BJ (cell line): ENCODE results near the gene C1orf198. TPM values are rescaled to one million over a fixed set of nuclear protein-coding genes. Genes with fewer than 3 reads are reported as not detected.

Experiments used
- CTCF ChIA-PET: fragments of 350-600 bp; formaldehyde crosslinking; extraction: SDS; loops from one replicate; lab custom pipeline; 2021; ENCODE audit warnings: antibody characterized with exemption, inconsistent platforms; lab: Yijun Ruan, JAX
- POLR2A ChIA-PET: fragments of 300-600 bp; sonication (Branson Sonifier 250); formaldehyde crosslinking; extraction: SDS; loops from one replicate; lab custom pipeline; 2021; ENCODE audit warnings: antibody characterized with exemption; lab: Charles Lee
- DNase-seq: peaks from one replicate; pipeline ENCODE4 v3.0.0-alpha.2; 2011; ENCODE audit warnings: low read depth
- H3K27me3 ChIP-seq: 2 replicates; pipeline ENCODE4 v1.6.0; 2011; ENCODE audit warnings: low read length; ENCODE audit not compliant: control insufficient read depth, insufficient read depth
- H3K36me3 ChIP-seq: 2 replicates; pipeline ENCODE4 v1.5.1; 2011; ENCODE audit warnings: low read length; ENCODE audit not compliant: control insufficient read depth, insufficient read depth
- H3K4me3 ChIP-seq: 2 replicates; pipeline ENCODE4 v1.5.1; 2011; ENCODE audit warnings: low read depth, mild to moderate bottlenecking, control low read depth, low read length
- CTCF ChIP-seq: IDR thresholded peaks from 2 replicates; pipeline ENCODE4 v1.5.1; 2011; ENCODE audit warnings: low read depth, mild to moderate bottlenecking, control low read depth, inconsistent platforms, low read length, moderate library complexity; ENCODE audit not compliant: insufficient read depth
- polyA plus RNA-seq: library from polyadenylated mRNA; depleted of rRNA; stranded (reverse); fragments of >200 nt; gene quantifications from 2 replicates; pipeline ENCODE4 v1.2.3, GENCODE V29; 2011

The C1orf198 gene
- polyA plus RNA-seq, 1 experiment: 195 TPM

- POLR2A ChIA-PET: no interaction called here
Measured at GRCh38 chr1:230818901-230819300, 49.4 kb downstream of the C1orf198 start.

GRCh38 chr1:230818367-230818766 is 50.0 kb downstream of the C1orf198 start:
- ChIA-PET POLR2A (no interaction called here), CTCF (no interaction called here)
- DNase-seq: no peak
- H3K36me3 ChIP-seq: no peaks in the 10 kb centered on the region
- H3K27me3 ChIP-seq: no peaks in the 10 kb centered on the region
- no peak overlapping the region for H3K4me3 ChIP-seq
- TF ChIP-seq CTCF: no peak

More at GRCh38 chr1:230818901-230819300, 49.4 kb downstream of the C1orf198 start:
- Histone ChIP-seq H3K4me3 (no peak overlapping the region), H3K36me3 (no peaks in the 10 kb centered on the region), H3K27me3 (no peaks in the 10 kb centered on the region)
- no peak for DNase-seq
- no peak for TF ChIP-seq CTCF
- CTCF ChIA-PET: interaction anchor here (1.0 kb wide), 1 partner anchor 99 kb away, joined by 3 read pairs; no protein-coding TSS in a partner anchor

- CTCF ChIA-PET: no interaction called here
- POLR2A ChIA-PET: no interaction called here
- no peak for DNase-seq
- no peak for TF ChIP-seq CTCF
- Histone ChIP-seq H3K27me3 (no peaks in the 10 kb centered on the region), H3K4me3 (no peak overlapping the region), H3K36me3 (no peaks in the 10 kb centered on the region)
Measured at GRCh38 chr1:230816018-230816417, 52.3 kb downstream of the C1orf198 start.

- H3K4me3 ChIP-seq: no peak overlapping the region
- TF ChIP-seq CTCF: no peak
- H3K27me3 ChIP-seq: no peaks in the 10 kb centered on the region
- H3K36me3 ChIP-seq: no peaks in the 10 kb centered on the region
- DNase-seq: no peak
- ChIA-PET POLR2A (interaction anchor here (0.5 kb wide), 1 partner anchor 15 kb away, joined by 8 read pairs; no protein-coding TSS in a partner anchor), CTCF (no interaction called here)
Measured at GRCh38 chr1:230814949-230815692, 53.2 kb downstream of the C1orf198 start.

- Histone ChIP-seq H3K4me3 (no peak overlapping the region), H3K36me3 (no peaks in the 10 kb centered on the region), H3K27me3 (no peaks in the 10 kb centered on the region)
- no peak for TF ChIP-seq CTCF
- POLR2A ChIA-PET: no interaction called here
- CTCF ChIA-PET: no interaction called here
- no peak for DNase-seq
Measured at GRCh38 chr1:230812568-230812967, 55.8 kb downstream of the C1orf198 start.
